NT2/D1 (cell line): Measurements from ENCODE around the gene HOMER2.

Experiments used
- DNase-seq: peaks from one replicate; pipeline ENCODE4 v3.0.0-alpha.2; 2011; ENCODE audit warnings: low read depth, low spot score
- H3K27me3 ChIP-seq: 2 replicates; pipeline ENCODE4 v1.6.0; 2011; ENCODE audit warnings: mild to moderate bottlenecking; ENCODE audit not compliant: insufficient read length, insufficient read depth
- H3K36me3 ChIP-seq: 2 replicates; pipeline ENCODE4 v1.6.1; 2011; ENCODE audit warnings: mild to moderate bottlenecking, low read length, mixed read lengths; ENCODE audit not compliant: insufficient read depth, insufficient read length
- H3K4me1 ChIP-seq: 2 replicates; pipeline ENCODE4 v1.5.1; 2011; ENCODE audit not compliant: insufficient read depth, insufficient read length
- H3K4me3 ChIP-seq: 2 replicates; pipeline ENCODE4 v1.5.1; 2011; ENCODE audit warnings: low read depth; ENCODE audit not compliant: insufficient read length
- H3K9ac ChIP-seq: 2 replicates; pipeline ENCODE4 v1.6.0; 2011; ENCODE audit warnings: low read depth; ENCODE audit not compliant: insufficient read length
- H3K9me3 ChIP-seq: 2 replicates; pipeline ENCODE4 v1.5.1; 2011; ENCODE audit warnings: mild to moderate bottlenecking, low read length; ENCODE audit not compliant: insufficient read depth
- SUZ12 ChIP-seq: IDR thresholded peaks from 2 replicates; pipeline ENCODE4 v1.6.1; 2011; ENCODE audit not compliant: insufficient read length, insufficient read depth; ENCODE audit errors: extremely low read depth
- YY1 ChIP-seq: IDR thresholded peaks from 2 replicates; pipeline ENCODE4 v1.6.1; 2011; ENCODE audit not compliant: insufficient read length, insufficient read depth
- ZNF274 ChIP-seq: IDR thresholded peaks from 2 replicates; pipeline ENCODE4 v1.6.1; 2011; ENCODE audit warnings: mild to moderate bottlenecking, low read depth, low read length

Gene HOMER2

GRCh38 chr15:82936966-82937711, 15.4 kb downstream of the HOMER2 start:
- no peak for DNase-seq
- no peak overlapping the region for H3K4me3 ChIP-seq
- no peaks in the 10 kb centered on the region for H3K27me3 ChIP-seq
- H3K4me1 ChIP-seq: no peaks in the 10 kb centered on the region
- no peaks in the 10 kb centered on the region for H3K9me3 ChIP-seq
- TF ChIP-seq SUZ12 (no peak), ZNF274 (no peak), YY1 (no peak)
- H3K9ac ChIP-seq: no peak overlapping the region
- H3K36me3 ChIP-seq: no peaks in the 10 kb centered on the region

GRCh38 chr15:82935382-82935781, 17.1 kb downstream of the HOMER2 start:
- Histone ChIP-seq H3K27me3 (no peaks in the 10 kb centered on the region), H3K9me3 (no peaks in the 10 kb centered on the region), H3K4me1 (no peaks in the 10 kb centered on the region), H3K36me3 (no peaks in the 10 kb centered on the region), H3K9ac (no peak overlapping the region), H3K4me3 (no peak overlapping the region)
- TF ChIP-seq YY1: no peak
- TF ChIP-seq SUZ12: no peak
- TF ChIP-seq ZNF274: no peak
- no peak for DNase-seq

GRCh38 chr15:82934100-82934880, 18.2 kb downstream of the HOMER2 start:
- H3K9ac ChIP-seq: no peak overlapping the region
- H3K4me1 ChIP-seq: no peaks in the 10 kb centered on the region

GRCh38 chr15:82933576-82933975, 18.9 kb downstream of the HOMER2 start:
- no peak overlapping the region for H3K4me3 ChIP-seq
- no peak overlapping the region for H3K9ac ChIP-seq
- H3K4me1 ChIP-seq: no peaks in the 10 kb centered on the region
- no peaks in the 10 kb centered on the region for H3K9me3 ChIP-seq
- H3K36me3 ChIP-seq: no peaks in the 10 kb centered on the region
- DNase-seq: no peak
- no peaks in the 10 kb centered on the region for H3K27me3 ChIP-seq
- no peak for TF ChIP-seq YY1
- TF ChIP-seq ZNF274: no peak
- TF ChIP-seq SUZ12: no peak

More at GRCh38 chr15:82934100-82934880, 18.2 kb downstream of the HOMER2 start:
- no peaks in the 10 kb centered on the region for H3K27me3 ChIP-seq
- no peaks in the 10 kb centered on the region for H3K36me3 ChIP-seq
- no peak for TF ChIP-seq YY1
- TF ChIP-seq ZNF274: no peak
- no peak for TF ChIP-seq SUZ12
- no peak for DNase-seq
- H3K4me3 ChIP-seq: no peak overlapping the region
- H3K9me3 ChIP-seq: no peaks in the 10 kb centered on the region

- H3K36me3 ChIP-seq: no peaks in the 10 kb centered on the region
- no peaks in the 10 kb centered on the region for H3K27me3 ChIP-seq
- no peaks in the 10 kb centered on the region for H3K4me1 ChIP-seq
- H3K9ac ChIP-seq: no peak overlapping the region
- TF ChIP-seq ZNF274 (no peak), SUZ12 (no peak), YY1 (no peak)
- DNase-seq: no peak
- H3K9me3 ChIP-seq: no peaks in the 10 kb centered on the region
- no peak overlapping the region for H3K4me3 ChIP-seq
Observed at GRCh38 chr15:82931221-82931620, 21.3 kb downstream of the HOMER2 start.

GRCh38 chr15:82930461-82930860, 22.1 kb downstream of the HOMER2 start:
- no peak for DNase-seq
- H3K4me3 ChIP-seq: no peak overlapping the region
- TF ChIP-seq ZNF274 (no peak), SUZ12 (no peak), YY1 (no peak)

GRCh38 chr15:82928711-82929110, 23.8 kb downstream of the HOMER2 start:
- no peak for DNase-seq
- Histone ChIP-seq H3K4me3 (no peak overlapping the region), H3K36me3 (no peaks in the 10 kb centered on the region), H3K27me3 (no peaks in the 10 kb centered on the region), H3K9ac (no peak overlapping the region), H3K4me1 (no peaks in the 10 kb centered on the region), H3K9me3 (no peaks in the 10 kb centered on the region)
- TF ChIP-seq SUZ12 (no peak), YY1 (no peak), ZNF274 (no peak)

More at GRCh38 chr15:82930461-82930860, 22.1 kb downstream of the HOMER2 start:
- Histone ChIP-seq H3K9me3 (no peaks in the 10 kb centered on the region), H3K27me3 (no peaks in the 10 kb centered on the region), H3K9ac (no peak overlapping the region), H3K36me3 (no peaks in the 10 kb centered on the region), H3K4me1 (no peaks in the 10 kb centered on the region)

GRCh38 chr15:82923744-82924143, 28.8 kb downstream of the HOMER2 start:
- no peak for TF ChIP-seq SUZ12
- TF ChIP-seq YY1: no peak
- no peak for TF ChIP-seq ZNF274
- H3K4me1 ChIP-seq: no peaks in the 10 kb centered on the region
- no peak overlapping the region for H3K4me3 ChIP-seq
- no peaks in the 10 kb centered on the region for H3K36me3 ChIP-seq
- DNase-seq: no peak
- no peak overlapping the region for H3K9ac ChIP-seq
- no peaks in the 10 kb centered on the region for H3K27me3 ChIP-seq
- H3K9me3 ChIP-seq: no peaks in the 10 kb centered on the region
